ENCODE measurements around the gene ADAMTS20. TPM values are rescaled to one million over a fixed set of nuclear protein-coding genes. Genes with fewer than 3 reads are reported as not detected.

ADAMTS20 gene
- total and polyA plus RNA-seq, 7 donors: not detected

DNA sequence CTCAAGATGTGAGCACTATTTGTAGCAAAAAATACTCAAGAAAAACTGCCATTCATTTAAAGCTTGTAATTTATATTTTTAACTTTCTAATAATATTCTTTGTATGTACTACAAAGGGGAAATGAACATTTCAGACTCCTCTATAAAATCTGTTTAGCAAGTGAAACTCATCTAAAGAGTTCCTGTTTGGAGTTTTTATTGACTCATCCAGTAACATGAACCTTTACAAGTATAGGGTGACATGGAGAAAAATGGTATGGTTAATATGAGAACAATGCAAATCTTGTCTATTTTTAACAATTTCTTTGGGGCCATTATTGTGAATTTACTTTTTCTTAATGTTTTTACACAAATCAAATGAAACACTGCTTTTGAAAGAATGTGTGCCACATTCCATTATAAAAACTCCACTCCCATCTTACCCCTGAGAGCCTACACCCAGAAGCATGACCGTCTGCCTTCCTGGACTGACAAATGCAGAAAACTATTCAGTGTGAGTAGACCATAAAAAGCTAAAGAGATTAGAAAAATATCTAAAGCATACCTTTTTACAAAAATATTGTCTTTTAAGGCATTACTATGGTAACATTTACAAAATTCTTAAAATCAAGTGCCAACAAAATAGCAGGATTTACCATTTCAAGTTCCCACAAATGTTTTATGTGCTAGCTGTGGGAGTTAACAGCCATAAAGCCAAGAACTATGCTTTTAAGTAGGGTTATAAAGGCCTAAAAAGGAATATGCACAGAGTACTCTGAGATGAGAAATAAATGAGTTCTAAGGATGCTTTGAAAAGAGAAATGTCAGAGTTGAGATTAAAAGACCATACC, 144.0 kb downstream of the ADAMTS20 start:
- H3K9me3 ChIP-seq: no peaks in the 10 kb centered on the region
- H3K4me3 ChIP-seq: no peak overlapping the region
- H3K27ac ChIP-seq: no peak overlapping the region
- no peaks in the 10 kb centered on the region for H3K4me1 ChIP-seq
- intact Hi-C loops (cut with DNase I): no loop called here
- TF ChIP-seq POLR2A (IDR thresholded peaks at IDR 0.05) (no peak), EP300 (IDR thresholded peaks at IDR 0.05) (no peak), POLR2AphosphoS5 (IDR thresholded peaks at IDR 0.05) (no peak)
- TF ChIP-seq, protein P1, sequence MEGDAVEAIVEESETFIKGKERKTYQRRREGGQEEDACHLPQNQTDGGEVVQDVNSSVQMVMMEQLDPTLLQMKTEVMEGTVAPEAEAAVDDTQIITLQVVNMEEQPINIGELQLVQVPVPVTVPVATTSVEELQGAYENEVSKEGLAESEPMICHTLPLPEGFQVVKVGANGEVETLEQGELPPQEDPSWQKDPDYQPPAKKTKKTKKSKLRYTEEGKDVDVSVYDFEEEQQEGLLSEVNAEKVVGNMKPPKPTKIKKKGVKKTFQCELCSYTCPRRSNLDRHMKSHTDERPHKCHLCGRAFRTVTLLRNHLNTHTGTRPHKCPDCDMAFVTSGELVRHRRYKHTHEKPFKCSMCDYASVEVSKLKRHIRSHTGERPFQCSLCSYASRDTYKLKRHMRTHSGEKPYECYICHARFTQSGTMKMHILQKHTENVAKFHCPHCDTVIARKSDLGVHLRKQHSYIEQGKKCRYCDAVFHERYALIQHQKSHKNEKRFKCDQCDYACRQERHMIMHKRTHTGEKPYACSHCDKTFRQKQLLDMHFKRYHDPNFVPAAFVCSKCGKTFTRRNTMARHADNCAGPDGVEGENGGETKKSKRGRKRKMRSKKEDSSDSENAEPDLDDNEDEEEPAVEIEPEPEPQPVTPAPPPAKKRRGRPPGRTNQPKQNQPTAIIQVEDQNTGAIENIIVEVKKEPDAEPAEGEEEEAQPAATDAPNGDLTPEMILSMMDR (IDR thresholded peaks at IDR 0.05): no peak
- 26 to 57% methylated on average over 1 of the region's 1 CpG for WGBS, 2 donors
- no peaks in the 10 kb centered on the region for H3K36me3 ChIP-seq
- no peak for DNase-seq
- no peaks in the 10 kb centered on the region for H3K27me3 ChIP-seq

DNA sequence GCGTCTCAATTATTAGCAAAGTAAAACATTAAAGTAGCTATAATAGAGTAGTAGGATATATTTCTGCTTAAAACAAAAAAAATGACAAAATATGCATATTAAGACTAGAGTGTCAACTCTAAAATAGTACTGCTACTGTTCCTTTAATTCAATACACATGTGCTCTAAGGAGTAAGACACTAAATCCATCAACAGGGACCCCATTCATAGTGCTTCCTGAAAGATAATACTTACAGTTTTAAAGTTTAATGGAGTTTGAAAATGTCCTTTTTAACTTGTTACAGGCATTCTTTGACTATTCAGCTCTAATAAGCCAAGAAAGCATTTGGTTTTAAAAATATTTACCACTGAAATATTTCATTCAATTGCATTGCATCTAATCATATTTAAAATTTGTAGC, 145.2 kb downstream of the ADAMTS20 start:
- Histone ChIP-seq H3K4me1 (no peaks in the 10 kb centered on the region), H3K9me3 (no peaks in the 10 kb centered on the region), H3K27ac (no peak overlapping the region), H3K4me3 (no peak overlapping the region), H3K27me3 (no peaks in the 10 kb centered on the region), H3K36me3 (no peaks in the 10 kb centered on the region)
- DNase-seq: no peak
- intact Hi-C loops (cut with DNase I): no loop called here
- WGBS, 2 donors: 85 to 88% methylated on average over 1 of the region's 1 CpG
- TF ChIP-seq POLR2AphosphoS5 (IDR thresholded peaks at IDR 0.05) (no peak), EP300 (IDR thresholded peaks at IDR 0.05) (no peak), POLR2A (IDR thresholded peaks at IDR 0.05) (no peak)
- TF ChIP-seq, protein P1 (IDR thresholded peaks at IDR 0.05): no peak

DNA sequence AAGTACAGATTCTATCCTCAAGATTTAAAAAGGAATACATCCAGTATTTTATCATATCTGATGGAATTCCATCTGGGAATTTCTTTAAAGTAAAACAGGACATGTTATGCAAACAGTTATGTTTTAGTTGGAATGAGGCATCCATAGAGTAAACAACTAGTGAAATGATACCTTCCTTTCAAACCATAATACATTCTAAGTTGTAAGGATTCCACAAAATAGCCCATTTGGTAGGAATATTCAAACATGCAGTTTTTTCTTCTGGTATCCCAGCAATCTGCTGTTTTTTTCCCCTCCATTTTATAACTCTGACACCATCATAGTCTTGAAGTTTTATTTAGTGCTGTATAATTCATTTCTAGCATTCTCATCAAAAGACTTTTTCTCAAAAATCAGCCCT, 149.6 kb downstream of the ADAMTS20 start:
- TF ChIP-seq EP300 (IDR thresholded peaks at IDR 0.05) (no peak), POLR2AphosphoS5 (IDR thresholded peaks at IDR 0.05) (no peak), POLR2A (IDR thresholded peaks at IDR 0.05) (no peak)
- TF ChIP-seq, protein P1 (IDR thresholded peaks at IDR 0.05): no peak
- no peak overlapping the region for H3K4me3 ChIP-seq

DNA sequence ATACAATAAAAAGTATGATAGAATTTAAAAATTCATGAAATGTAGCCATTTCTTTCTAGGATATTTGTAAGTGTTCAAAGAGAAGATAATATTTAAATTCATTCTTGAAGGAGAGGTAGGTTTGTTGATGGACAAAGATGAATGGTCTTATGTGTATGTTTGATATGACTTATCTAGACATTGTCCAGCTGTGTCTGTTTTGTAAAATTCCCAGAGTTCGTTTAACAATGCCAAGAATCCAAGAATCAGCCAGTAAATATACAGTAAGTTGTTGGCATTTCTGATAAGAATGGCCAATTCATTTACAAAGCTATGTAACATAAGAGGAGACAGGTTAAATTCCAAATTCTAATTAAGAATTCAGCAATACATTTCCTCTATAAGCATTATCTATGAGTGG, 150.9 kb downstream of the ADAMTS20 start:
- H3K27ac ChIP-seq: no peak overlapping the region
- H3K9me3 ChIP-seq: no peaks in the 10 kb centered on the region
- TF ChIP-seq POLR2A (IDR thresholded peaks at IDR 0.05) (no peak), EP300 (IDR thresholded peaks at IDR 0.05) (no peak), POLR2AphosphoS5 (IDR thresholded peaks at IDR 0.05) (no peak)
- TF ChIP-seq, protein P1 (IDR thresholded peaks at IDR 0.05): no peak
- DNase-seq: no peak
- no peaks in the 10 kb centered on the region for H3K27me3 ChIP-seq
- intact Hi-C loops (cut with DNase I): no loop called here
- H3K4me1 ChIP-seq: no peaks in the 10 kb centered on the region
- no peaks in the 10 kb centered on the region for H3K36me3 ChIP-seq
- no peak overlapping the region for H3K4me3 ChIP-seq
- 16 to 47% methylated on average over 1 of the region's 1 CpG for WGBS, 2 donors

More for the DNA sequence above, 149.6 kb downstream of the ADAMTS20 start:
- Histone ChIP-seq H3K9me3 (no peaks in the 10 kb centered on the region), H3K27ac (no peak overlapping the region), H3K4me1 (no peaks in the 10 kb centered on the region), H3K27me3 (no peaks in the 10 kb centered on the region), H3K36me3 (no peaks in the 10 kb centered on the region)
- intact Hi-C loops (cut with DNase I): no loop called here
- DNase-seq: no peak
